Panc1 (cell line): ENCODE measurements around the gene CHID1. TPM values are rescaled to one million over a fixed set of nuclear protein-coding genes. Genes with fewer than 3 reads are reported as not detected.

ENCODE experiments used
- ATAC-seq: fragments of 200-7000 bp; cut with Tn5 transposase; 2 replicates; pipeline ENCODE4 v1.9.1; 2020; ENCODE audit warnings: mild to moderate bottlenecking, moderate library complexity
- BruUV-seq: library from RNA; stranded (reverse); fragments of 400-500 nt; replicated peaks from 2 replicates; lab custom pipeline; 2021; lab: Mats Ljungman, UMichigan
- CTCF ChIA-PET: fragments of 300-600 bp; sonication (Branson Sonifier 250); formaldehyde crosslinking; loops from one replicate; lab custom pipeline; 2022; ENCODE audit warnings: antibody characterized with exemption; lab: Charles Lee
- POLR2A ChIA-PET: fragments of 300-600 bp; sonication (Branson Sonifier 250); formaldehyde crosslinking; loops from one replicate; lab custom pipeline; 2022; ENCODE audit warnings: antibody characterized with exemption; lab: Charles Lee
- DNase-seq: peaks from one replicate; pipeline ENCODE4 v3.0.0-alpha.2; 2010; ENCODE audit warnings: low read depth, low spot score
- H3K27ac ChIP-seq: 2 replicates; pipeline ENCODE4 v1.5.1; 2011; ENCODE audit warnings: mild to moderate bottlenecking, low read length, inconsistent platforms
- H3K27me3 ChIP-seq: fragments of 200-500 bp; sonication (Bioruptor generic); 2 replicates; pipeline ENCODE4 v1.6.0; 2014; ENCODE audit warnings: low read length, inconsistent platforms; ENCODE audit not compliant: control insufficient read depth, insufficient read depth
- H3K36me3 ChIP-seq: fragments of 200-500 bp; sonication (Bioruptor generic); 2 replicates; pipeline ENCODE4 v1.5.1; 2014; ENCODE audit warnings: inconsistent platforms, mild to moderate bottlenecking, low read length, moderate library complexity; ENCODE audit not compliant: control insufficient read depth, insufficient read depth
- H3K4me1 ChIP-seq: 2 replicates; pipeline ENCODE4 v1.5.1; 2011; ENCODE audit warnings: inconsistent platforms, mild to moderate bottlenecking, low read length, moderate library complexity; ENCODE audit not compliant: control insufficient read depth, insufficient read depth
- H3K4me3 ChIP-seq, 2 experiments: 2 replicates each; pipeline ENCODE4 v1.5.1; 2011 to 2012; ENCODE audit warnings: low read depth in 2 of 2, low read length in 2 of 2, mild to moderate bottlenecking in 2 of 2, inconsistent platforms in 1 of 2, moderate library complexity in 1 of 2
- H3K9me3 ChIP-seq: fragments of 200-500 bp; sonication (Bioruptor generic); 2 replicates; pipeline ENCODE4 v1.5.1; 2014; ENCODE audit warnings: low read depth, mild to moderate bottlenecking, inconsistent platforms, low read length, moderate library complexity; ENCODE audit not compliant: control insufficient read depth, insufficient read depth
- CTCF ChIP-seq: fragments of 450-650 bp; IDR thresholded peaks from 2 replicates; pipeline ENCODE4 v1.5.1; 2017; ENCODE audit warnings: mild to moderate bottlenecking
- POLR2AphosphoS5 ChIP-seq: IDR thresholded peaks from 2 replicates; pipeline ENCODE4 v1.6.1; 2012; ENCODE audit warnings: mild to moderate bottlenecking, low read depth, low read length, moderate library complexity
- SIN3A ChIP-seq: IDR thresholded peaks from 2 replicates; pipeline ENCODE4 v1.6.1; 2012; ENCODE audit warnings: low read depth, mild to moderate bottlenecking, low read length, moderate library complexity, borderline replicate concordance; ENCODE audit not compliant: insufficient read depth
- TCF7L2 ChIP-seq: IDR thresholded peaks from 2 replicates; pipeline ENCODE4 v1.6.1; 2011; ENCODE audit warnings: mild to moderate bottlenecking, low read depth, low read length, inconsistent platforms
- in situ Hi-C: cut with HindIII; loops from 2 replicates; pipeline ENCODE4 v1.10.0; 2016; ENCODE audit warnings: low sequenced_read_pairs, low pct_unique_long_range_greater_than_20kb
- intact Hi-C: fragments of 100-400 bp; cut with micrococcal nuclease; formaldehyde crosslinking; loops from one replicate; pipeline ENCODE4 v1.10.0; 2022; ENCODE audit not compliant: unreplicated experiment
- total RNA-seq: library from RNA; stranded (reverse); gene quantifications from one replicate; pipeline ENCODE4 v1.2.1, GENCODE V29; 2021; ENCODE audit not compliant: unreplicated experiment
- TF ChIP-seq, protein P1 (sequence below), 2 experiments: IDR thresholded peaks; 2 replicates each; pipeline ENCODE4 v1.6.1; 2011 to 2012; ENCODE audit warnings: low read depth in 2 of 2, control low read depth in 1 of 2, low read length in 1 of 2, mild to moderate bottlenecking in 1 of 2, moderate library complexity in 1 of 2; ENCODE audit not compliant: insufficient read depth in 1 of 2

CHID1 gene
- total RNA-seq, 1 experiment from 2014 or later: 224 TPM

DNA sequence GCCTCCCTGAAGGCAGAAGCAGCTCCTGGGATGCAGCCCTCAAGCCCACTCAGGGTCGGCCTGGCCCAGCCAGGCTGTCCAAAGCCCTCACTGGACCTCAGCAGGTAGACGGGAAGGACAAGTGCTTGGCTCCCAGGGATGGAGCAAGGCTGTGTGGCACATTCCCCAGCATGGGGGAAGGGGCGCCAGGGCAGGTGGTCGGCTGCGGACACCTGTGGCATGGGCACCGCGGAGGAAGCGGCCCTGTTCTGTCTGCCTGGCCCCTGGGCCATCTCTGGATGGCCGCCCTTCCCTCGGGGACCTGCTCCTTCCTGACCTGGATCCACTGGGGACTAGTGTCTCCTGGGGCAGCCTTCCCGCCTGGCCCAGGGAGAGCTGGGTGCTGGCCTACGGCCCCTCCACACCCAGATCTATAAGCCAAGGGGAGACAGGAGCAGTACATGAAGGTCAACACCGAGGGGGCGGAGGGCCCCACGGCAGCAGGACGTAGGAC is 26.0 kb downstream of the CHID1 start:
- Histone ChIP-seq H3K4me1 (no peaks in the 10 kb centered on the region; the same call in 1 of the 2 replicates), H3K36me3 (no peaks in the 10 kb centered on the region)
- CTCF ChIA-PET: no interaction called here

GRCh38 chr11:883527-883926 is 27.1 kb downstream of the CHID1 start:
- ATAC-seq: peak; percentile 16; the same call in 1 of the 2 replicates
- in situ Hi-C loops: no loop called here
- Histone ChIP-seq H3K27ac (no peak overlapping the region), H3K27me3 (no peaks in the 10 kb centered on the region), H3K4me1 (no peaks in the 10 kb centered on the region; the same call in 1 of the 2 replicates), H3K9me3 (no peaks in the 10 kb centered on the region), H3K36me3 (no peaks in the 10 kb centered on the region), H3K4me3 (no peak overlapping the region)
- TF ChIP-seq POLR2AphosphoS5: no peak
- TF ChIP-seq SIN3A: no peak
- TF ChIP-seq, protein P1, sequence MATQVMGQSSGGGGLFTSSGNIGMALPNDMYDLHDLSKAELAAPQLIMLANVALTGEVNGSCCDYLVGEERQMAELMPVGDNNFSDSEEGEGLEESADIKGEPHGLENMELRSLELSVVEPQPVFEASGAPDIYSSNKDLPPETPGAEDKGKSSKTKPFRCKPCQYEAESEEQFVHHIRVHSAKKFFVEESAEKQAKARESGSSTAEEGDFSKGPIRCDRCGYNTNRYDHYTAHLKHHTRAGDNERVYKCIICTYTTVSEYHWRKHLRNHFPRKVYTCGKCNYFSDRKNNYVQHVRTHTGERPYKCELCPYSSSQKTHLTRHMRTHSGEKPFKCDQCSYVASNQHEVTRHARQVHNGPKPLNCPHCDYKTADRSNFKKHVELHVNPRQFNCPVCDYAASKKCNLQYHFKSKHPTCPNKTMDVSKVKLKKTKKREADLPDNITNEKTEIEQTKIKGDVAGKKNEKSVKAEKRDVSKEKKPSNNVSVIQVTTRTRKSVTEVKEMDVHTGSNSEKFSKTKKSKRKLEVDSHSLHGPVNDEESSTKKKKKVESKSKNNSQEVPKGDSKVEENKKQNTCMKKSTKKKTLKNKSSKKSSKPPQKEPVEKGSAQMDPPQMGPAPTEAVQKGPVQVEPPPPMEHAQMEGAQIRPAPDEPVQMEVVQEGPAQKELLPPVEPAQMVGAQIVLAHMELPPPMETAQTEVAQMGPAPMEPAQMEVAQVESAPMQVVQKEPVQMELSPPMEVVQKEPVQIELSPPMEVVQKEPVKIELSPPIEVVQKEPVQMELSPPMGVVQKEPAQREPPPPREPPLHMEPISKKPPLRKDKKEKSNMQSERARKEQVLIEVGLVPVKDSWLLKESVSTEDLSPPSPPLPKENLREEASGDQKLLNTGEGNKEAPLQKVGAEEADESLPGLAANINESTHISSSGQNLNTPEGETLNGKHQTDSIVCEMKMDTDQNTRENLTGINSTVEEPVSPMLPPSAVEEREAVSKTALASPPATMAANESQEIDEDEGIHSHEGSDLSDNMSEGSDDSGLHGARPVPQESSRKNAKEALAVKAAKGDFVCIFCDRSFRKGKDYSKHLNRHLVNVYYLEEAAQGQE (IDR thresholded peaks at IDR 0.05; ENCODE audit: insufficient read depth in 1 of 2, low read depth in 2 of 2, low read length in 1 of 2): no peak
- TF ChIP-seq TCF7L2: no peak
- TF ChIP-seq CTCF: no peak
- intact Hi-C loops: no loop called here
- CTCF ChIA-PET: no interaction called here
- POLR2A ChIA-PET: no interaction called here
- no peak for DNase-seq
- no TSS peak for BruUV-seq

More for the DNA sequence above, 26.0 kb downstream of the CHID1 start:
- Histone ChIP-seq H3K27ac (no peak overlapping the region), H3K27me3 (no peaks in the 10 kb centered on the region), H3K9me3 (no peaks in the 10 kb centered on the region), H3K4me3 (no peak overlapping the region)
- in situ Hi-C loops: no loop called here
- intact Hi-C loops: no loop called here
- POLR2A ChIA-PET: no interaction called here
- TF ChIP-seq, protein P1 (IDR thresholded peaks at IDR 0.05; ENCODE audit: insufficient read depth in 1 of 2, low read depth in 2 of 2, low read length in 1 of 2): no peak
- TF ChIP-seq POLR2AphosphoS5 (no peak), SIN3A (no peak), CTCF (no peak), TCF7L2 (no peak)
- no TSS peak for BruUV-seq
- DNase-seq (no peak), ATAC-seq (no peak)
